Activated CD8-positive, alpha-beta memory T cell treated with anti-CD3 and anti-CD28 coated beads for 36 hours (primary cell): ENCODE data around the gene PRDM16. TPM values are rescaled to one million over a fixed set of nuclear protein-coding genes. Genes with fewer than 3 reads are reported as not detected.

Experiments
- CTCF ChIA-PET: fragments of 350-600 bp; sonication (Branson Sonifier 250); formaldehyde crosslinking; loops from one replicate; lab custom pipeline; 2021; ENCODE audit warnings: antibody characterized with exemption; lab: Charles Lee
- POLR2A ChIA-PET: fragments of 350-600 bp; sonication (Branson Sonifier 250); formaldehyde crosslinking; loops from one replicate; lab custom pipeline; 2021; ENCODE audit warnings: antibody characterized with exemption; lab: Charles Lee
- total RNA-seq, 2 experiments: library from RNA; stranded (reverse); gene quantifications; one replicate each; pipeline ENCODE4 v1.2.3, GENCODE V29; 2021

The PRDM16 gene
- total RNA-seq, 2 experiments from 2014 or later, result not detected

GRCh38 chr1:3327936-3328590 lies 259.1 kb downstream of the PRDM16 start:
- POLR2A ChIA-PET, result no interaction called here

GRCh38 chr1:3329640-3330281 lies 260.8 kb downstream of the PRDM16 start:
- POLR2A ChIA-PET, result no interaction called here
- CTCF ChIA-PET, result no interaction called here

More at GRCh38 chr1:3327936-3328590, 259.1 kb downstream of the PRDM16 start:
- CTCF ChIA-PET, result no interaction called here

GRCh38 chr1:3330771-3331245 lies 261.8 kb downstream of the PRDM16 start:
- ChIA-PET CTCF (no interaction called here), POLR2A (no interaction called here)

- CTCF ChIA-PET, result no interaction called here
Measured at GRCh38 chr1:3331564-3331963, 262.6 kb downstream of the PRDM16 start.

GRCh38 chr1:3332043-3332442 lies 263.0 kb downstream of the PRDM16 start:
- CTCF ChIA-PET, result no interaction called here
- POLR2A ChIA-PET, result no interaction called here

More at GRCh38 chr1:3331564-3331963, 262.6 kb downstream of the PRDM16 start:
- POLR2A ChIA-PET, result no interaction called here

GRCh38 chr1:3332662-3333061 lies 263.7 kb downstream of the PRDM16 start:
- POLR2A ChIA-PET, result no interaction called here
- CTCF ChIA-PET, result no interaction called here

- POLR2A ChIA-PET, result no interaction called here
- CTCF ChIA-PET, result no interaction called here
Measured at GRCh38 chr1:3333903-3334302, 264.9 kb downstream of the PRDM16 start.

GRCh38 chr1:3334366-3334765 lies 265.4 kb downstream of the PRDM16 start:
- ChIA-PET CTCF (no interaction called here), POLR2A (no interaction called here)

GRCh38 chr1:3335754-3336640 lies 267.0 kb downstream of the PRDM16 start:
- ChIA-PET CTCF (no interaction called here), POLR2A (no interaction called here)

- POLR2A ChIA-PET, result no interaction called here
- CTCF ChIA-PET, result no interaction called here
Measured at GRCh38 chr1:3336641-3337630, 267.9 kb downstream of the PRDM16 start.

GRCh38 chr1:3337798-3338724 lies 269.1 kb downstream of the PRDM16 start:
- ChIA-PET POLR2A (no interaction called here), CTCF (no interaction called here)

GRCh38 chr1:3338725-3339070 lies 269.7 kb downstream of the PRDM16 start:
- POLR2A ChIA-PET, result no interaction called here
- CTCF ChIA-PET, result no interaction called here

- POLR2A ChIA-PET, result interaction anchor here (0.6 kb wide), 1 partner anchor 1190 kb away, joined by 7 read pairs; no protein-coding TSS in a partner anchor
- CTCF ChIA-PET, result no interaction called here
Measured at GRCh38 chr1:3339856-3340255, 270.9 kb downstream of the PRDM16 start.

GRCh38 chr1:3340548-3341235 lies 271.7 kb downstream of the PRDM16 start:
- CTCF ChIA-PET, result no interaction called here
- POLR2A ChIA-PET, result no interaction called here

GRCh38 chr1:3341236-3341994 lies 272.4 kb downstream of the PRDM16 start:
- ChIA-PET CTCF (no interaction called here), POLR2A (no interaction called here)

GRCh38 chr1:3342960-3343359 lies 274.0 kb downstream of the PRDM16 start:
- ChIA-PET POLR2A (no interaction called here), CTCF (no interaction called here)

GRCh38 chr1:3344395-3344794 lies 275.4 kb downstream of the PRDM16 start:
- CTCF ChIA-PET, result no interaction called here
- POLR2A ChIA-PET, result no interaction called here
